SK-N-SH (cell line): ENCODE results near the gene MAPT. TPM values are rescaled to one million over a fixed set of nuclear protein-coding genes. Genes with fewer than 3 reads are reported as not detected.
A peak's percentile ranks its signal among the peaks of the same experiment; 100 is the strongest.

Experiments used
- CTCF ChIA-PET: fragments of 300-600, 350-600 bp; formaldehyde crosslinking; extraction: SDS; loops from one replicate; lab custom pipeline; 2021; lab: Yijun Ruan, JAX
- POLR2A ChIA-PET: fragments of 350-600 bp; sonication (Branson Sonifier 250); formaldehyde crosslinking; extraction: SDS; loops from one replicate; lab custom pipeline; 2020; ENCODE audit warnings: antibody characterized with exemption, inconsistent platforms; lab: Yijun Ruan, JAX
- DNase-seq: peaks from one replicate; pipeline ENCODE4 v3.0.0; 2012
- H2AFZ ChIP-seq: fragments of 200-600 bp; sonication (generic); 2 replicates; pipeline ENCODE4 v1.8.1; 2016; ENCODE audit warnings: antibody characterized with exemption, mild to moderate bottlenecking, low read depth
- H3F3A ChIP-seq: fragments of 200-600 bp; sonication (generic); replicated peaks from 2 replicates; pipeline ENCODE3; 2016; ENCODE audit warnings: antibody characterized with exemption, mild to moderate bottlenecking; ENCODE audit not compliant: insufficient read depth
- H3K27ac ChIP-seq, 2 experiments: fragments of 200-500 bp in 1 of 2; fragments of 200-600 bp in 1 of 2; sonication (Bioruptor generic) in 1 of 2; sonication (generic), shearing (Covaris generic) in 1 of 2; 2 replicates each; pipeline versions ENCODE4 v1.5.1 to v1.6.1; 2014 to 2016; ENCODE audit warnings: low read depth in 2 of 2, inconsistent platforms in 1 of 2, low read length in 1 of 2, mild to moderate bottlenecking in 1 of 2, mixed read lengths in 1 of 2
- H3K27me3 ChIP-seq: fragments of 200-600 bp; sonication (generic), shearing (Covaris generic); 2 replicates; pipeline ENCODE4 v1.6.1; 2016; ENCODE audit warnings: mixed run types; ENCODE audit not compliant: insufficient read depth
- H3K36me3 ChIP-seq, 2 experiments: fragments of 200-500 bp in 1 of 2; fragments of 200-600 bp in 1 of 2; sonication (Bioruptor generic) in 1 of 2; sonication (generic) in 1 of 2; replicated peaks in 1 of 2; 2 replicates each; pipeline versions ENCODE3 to v1.5.1; 2014 to 2016; ENCODE audit warnings: low read length in 1 of 2, mild to moderate bottlenecking in 1 of 2; ENCODE audit not compliant: insufficient read depth in 2 of 2, control insufficient read depth in 1 of 2
- H3K4me1 ChIP-seq, 2 experiments: fragments of 200-500 bp in 1 of 2; fragments of 200-600 bp in 1 of 2; sonication (Bioruptor generic) in 1 of 2; sonication (generic), shearing (Covaris generic) in 1 of 2; 2 replicates each; pipeline versions ENCODE4 v1.5.1 to v1.6.1; 2014 to 2016; ENCODE audit warnings: low read depth in 1 of 2, low read length in 1 of 2, mixed run types in 1 of 2; ENCODE audit not compliant: insufficient read depth in 2 of 2, control insufficient read depth in 1 of 2
- H3K4me2 ChIP-seq: fragments of 200-600 bp; sonication (generic), shearing (Covaris generic); 2 replicates; pipeline ENCODE4 v1.6.1; 2017; ENCODE audit warnings: mixed run types
- H3K4me3 ChIP-seq, 2 experiments: fragments of 200-500 bp in 1 of 2; fragments of 200-600 bp in 1 of 2; sonication (Bioruptor generic) in 1 of 2; sonication (generic), shearing (Covaris generic) in 1 of 2; 2 replicates each; pipeline versions ENCODE4 v1.5.1 to v1.8.1; 2014 to 2016; ENCODE audit warnings: low read depth in 2 of 2, inconsistent platforms in 1 of 2, low read length in 1 of 2, mild to moderate bottlenecking in 1 of 2, mixed read lengths in 1 of 2, moderate library complexity in 1 of 2
- H3K79me2 ChIP-seq: fragments of 200-600 bp; sonication (generic); 2 replicates; pipeline ENCODE4 v1.8.1; 2017; ENCODE audit warnings: mild to moderate bottlenecking; ENCODE audit not compliant: insufficient read depth
- H3K9ac ChIP-seq: fragments of 200-600 bp; sonication (generic); 2 replicates; pipeline ENCODE4 v1.6.1; 2017; ENCODE audit warnings: mixed run types
- H3K9me2 ChIP-seq: fragments of 200-600 bp; sonication (generic); 2 replicates; pipeline ENCODE4 v1.6.1; 2017; ENCODE audit warnings: mixed run types
- H3K9me3 ChIP-seq: fragments of 200-600 bp; sonication (generic); 2 replicates; pipeline ENCODE4 v1.6.1; 2017; ENCODE audit warnings: mixed run types, mild to moderate bottlenecking, moderate library complexity
- H4K20me1 ChIP-seq: fragments of 200-600 bp; sonication (generic); 2 replicates; pipeline ENCODE4 v1.6.1; 2017; ENCODE audit warnings: mild to moderate bottlenecking, mixed run types; ENCODE audit not compliant: insufficient read depth
- CHD2 ChIP-seq: fragments of 150-350 bp; IDR thresholded peaks from 2 replicates; pipeline ENCODE4 v1.6.1; 2018; ENCODE audit warnings: low read length; ENCODE audit not compliant: partially characterized antibody
- EP300 ChIP-seq, 2 experiments: IDR thresholded peaks; 2 replicates each; pipeline versions ENCODE4 v1.4.0 to v1.6.1; 2012; ENCODE audit warnings: borderline replicate concordance in 1 of 2, low read depth in 1 of 2, low read length in 1 of 2
- EZH2phosphoT487 ChIP-seq: fragments of 200-600 bp; sonication (generic); IDR thresholded peaks from 2 replicates; pipeline ENCODE4 v1.6.1; 2017; ENCODE audit warnings: low read depth, mixed run types, mild to moderate bottlenecking, antibody characterized with exemption, moderate library complexity, borderline replicate concordance
- FOXJ3 ChIP-seq: sonication (generic); formaldehyde crosslinking; IDR thresholded peaks from 2 replicates; pipeline ENCODE4 v1.5.1; 2020; ENCODE audit warnings: mild to moderate bottlenecking, missing genetic modification reagents
- FOXM1 ChIP-seq: IDR thresholded peaks from 2 replicates; pipeline ENCODE4 v1.4.0; 2012; ENCODE audit warnings: low read depth, mild to moderate bottlenecking
- GABPA ChIP-seq: IDR thresholded peaks from 2 replicates; pipeline ENCODE4 v1.4.0; 2012; ENCODE audit warnings: low read depth, mild to moderate bottlenecking
- GATA2 ChIP-seq: sonication (generic); formaldehyde crosslinking; IDR thresholded peaks from 2 replicates; pipeline ENCODE4 v1.5.0; 2020; ENCODE audit warnings: mild to moderate bottlenecking, missing genetic modification reagents
- JUND ChIP-seq: IDR thresholded peaks from 2 replicates; pipeline ENCODE4 v1.4.0; 2012
- MXI1 ChIP-seq: IDR thresholded peaks from 2 replicates; pipeline ENCODE4 v1.6.1; 2012; ENCODE audit warnings: mild to moderate bottlenecking, low read depth, low read length, improper control_type of control experiment
- NFIC ChIP-seq: IDR thresholded peaks from 2 replicates; pipeline ENCODE4 v1.4.0; 2012; ENCODE audit warnings: borderline replicate concordance
- NRF1 ChIP-seq: IDR thresholded peaks from 2 replicates; pipeline ENCODE4 v1.6.1; 2012; ENCODE audit warnings: low read depth, mild to moderate bottlenecking, low read length
- POLR2AphosphoS5 ChIP-seq: IDR thresholded peaks from 2 replicates; pipeline ENCODE4 v1.6.1; 2012; ENCODE audit warnings: low read depth, low read length
- RCOR1 ChIP-seq: fragments of 150-350 bp; IDR thresholded peaks from 2 replicates; pipeline ENCODE4 v1.6.1; 2017; ENCODE audit warnings: antibody characterized with exemption, low read length
- RFX5 ChIP-seq: IDR thresholded peaks from 2 replicates; pipeline ENCODE4 v1.6.1; 2012; ENCODE audit warnings: mild to moderate bottlenecking, improper control_type of control experiment, low read length
- RXRA ChIP-seq: IDR thresholded peaks from 2 replicates; pipeline ENCODE4 v1.4.0; 2012; ENCODE audit warnings: low read depth, mild to moderate bottlenecking, borderline replicate concordance
- SIN3A ChIP-seq: IDR thresholded peaks from 2 replicates; pipeline ENCODE4 v1.6.1; 2012; ENCODE audit warnings: low read depth, mild to moderate bottlenecking, low read length, moderate library complexity, borderline replicate concordance
- TEAD4 ChIP-seq: IDR thresholded peaks from 2 replicates; pipeline ENCODE4 v1.4.0; 2012; ENCODE audit warnings: mild to moderate bottlenecking, borderline replicate concordance; ENCODE audit not compliant: insufficient read depth
- YY1 ChIP-seq: IDR thresholded peaks from 2 replicates; pipeline ENCODE4 v1.4.0; 2012; ENCODE audit warnings: low read depth, mild to moderate bottlenecking
- WGBS: methylation state at CpG from one replicate; pipeline ENCODE4 v1.1.6; 2017; ENCODE audit warnings: low lambda C conversion rate; 5-methylcytosine and 5-hydroxymethylcytosine counted together
- polyA plus RNA-seq, 3 experiments: library from polyadenylated mRNA; depleted of rRNA; stranded (reverse); fragments of >200 nt; gene quantifications; 2 replicates each; pipeline ENCODE4 v1.2.3, GENCODE V29; 2012
- TF ChIP-seq, protein P1 (sequence below): IDR thresholded peaks from 2 replicates; pipeline ENCODE4 v1.4.0; 2012; ENCODE audit warnings: low read depth, borderline replicate concordance
- TF ChIP-seq, protein P2 (sequence below): IDR thresholded peaks from 2 replicates; pipeline ENCODE4; 2012
- TF ChIP-seq, protein P3 (sequence below): IDR thresholded peaks from 2 replicates; pipeline ENCODE4 v1.4.0; 2012; ENCODE audit warnings: low read depth, borderline replicate concordance
- TF ChIP-seq, protein P4 (sequence below): fragments of 150-350 bp; IDR thresholded peaks from 2 replicates; pipeline ENCODE4 v1.6.1; 2016; ENCODE audit warnings: mild to moderate bottlenecking, low read depth, low read length

The MAPT gene
- polyA plus RNA-seq, 1 of the 3 experiments (the other 2 are of a cell fraction) = 0.74 TPM

DNA sequence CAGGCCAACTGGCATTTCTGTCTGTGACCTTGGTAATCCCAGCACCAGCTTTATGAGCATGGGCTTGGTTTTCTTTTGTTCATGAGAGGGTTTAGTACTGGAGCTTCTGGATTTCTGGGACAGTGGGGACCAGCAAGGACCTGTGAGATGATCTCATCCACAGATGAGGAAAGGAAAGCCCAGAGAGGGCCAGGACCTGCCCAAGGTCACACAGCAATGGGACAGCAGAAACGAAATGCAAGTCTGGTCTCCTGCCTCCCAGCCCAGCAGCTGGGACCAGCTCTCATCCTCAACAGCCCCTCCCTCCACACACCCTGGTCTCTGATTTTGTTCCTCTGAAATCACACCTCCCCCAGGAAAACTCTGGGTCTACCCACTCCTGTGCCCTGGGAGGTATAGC lies 42.5 kb upstream of the MAPT start:
- no peak overlapping the region for H3K27ac ChIP-seq

DNA sequence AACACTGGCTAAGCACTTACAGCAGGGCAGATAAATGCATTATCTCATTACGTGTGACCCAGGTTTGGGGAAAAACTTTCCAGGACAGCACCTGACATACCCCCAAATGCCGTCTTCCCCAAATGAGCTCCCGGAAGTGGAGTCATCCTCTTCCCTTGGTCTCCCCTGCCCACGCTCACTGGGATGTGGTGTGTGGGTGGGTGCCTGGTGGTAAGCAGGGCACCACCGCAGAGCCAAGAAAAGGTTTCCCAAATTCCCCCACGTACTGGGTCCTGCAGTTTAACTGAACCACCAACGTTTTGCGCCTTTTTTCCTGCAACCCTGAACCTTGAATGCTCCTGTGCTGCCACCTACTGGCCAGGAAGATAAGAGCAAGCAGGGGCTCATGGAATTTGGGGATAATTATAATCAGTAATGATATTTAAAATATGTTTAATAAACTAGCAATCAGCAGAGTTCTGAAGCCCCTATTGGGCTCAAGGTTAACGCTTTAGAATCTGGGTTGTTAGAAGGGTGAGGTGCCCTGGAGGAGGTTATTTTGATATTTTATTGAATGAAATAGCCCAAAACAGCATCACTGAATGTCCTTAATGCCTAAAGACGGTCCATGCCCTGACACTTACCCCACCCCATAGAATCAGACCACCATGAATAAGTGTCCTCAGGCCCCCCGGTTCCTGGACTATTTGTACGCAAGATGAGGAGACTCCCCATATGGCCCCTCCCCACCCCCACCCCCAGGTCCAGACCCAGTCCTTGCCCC lies 41.6 kb upstream of the MAPT start:
- H3K27ac ChIP-seq = no peak overlapping the region
- H3K4me3 ChIP-seq = no peak overlapping the region; a peak in 1 of 4 replicates
- DNase-seq = peak; percentile 84
- POLR2A ChIA-PET = no interaction called here
- H3K36me3 ChIP-seq = no peaks in the 10 kb centered on the region
- H3K9me2 ChIP-seq = no peaks in the 10 kb centered on the region
- H3F3A ChIP-seq = no peaks in the 10 kb centered on the region
- CTCF ChIA-PET = interaction anchor here (0.5 to 17.2 kb wide), 57 partner anchors 10 to 630 kb away, joined by 3 to 327 read pairs (median 4); partner anchors contain the start of genes CRHR1 and MAPT
- no peaks in the 10 kb centered on the region for H3K9me3 ChIP-seq
- H3K4me1 ChIP-seq = peaks cover 0 to 15% of the 10 kb centered on the region in 2 experiments; a peak in 1 of 4 replicates
- H3K79me2 ChIP-seq = no peaks in the 10 kb centered on the region
- H2AFZ ChIP-seq = no peak overlapping the region
- H4K20me1 ChIP-seq = no peaks in the 10 kb centered on the region
- 9% methylated on average over 11 of the region's 12 CpGs for WGBS
- H3K4me2 ChIP-seq = no peak overlapping the region; the same call in 1 of the 2 replicates
- no peak overlapping the region for H3K9ac ChIP-seq
- H3K27me3 ChIP-seq = peaks cover 6% of the 10 kb centered on the region; the same call in 1 of the 2 replicates
- TF ChIP-seq JUND = no peak
- TF ChIP-seq, protein P1, sequence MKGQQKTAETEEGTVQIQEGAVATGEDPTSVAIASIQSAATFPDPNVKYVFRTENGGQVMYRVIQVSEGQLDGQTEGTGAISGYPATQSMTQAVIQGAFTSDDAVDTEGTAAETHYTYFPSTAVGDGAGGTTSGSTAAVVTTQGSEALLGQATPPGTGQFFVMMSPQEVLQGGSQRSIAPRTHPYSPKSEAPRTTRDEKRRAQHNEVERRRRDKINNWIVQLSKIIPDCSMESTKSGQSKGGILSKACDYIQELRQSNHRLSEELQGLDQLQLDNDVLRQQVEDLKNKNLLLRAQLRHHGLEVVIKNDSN = no peak
- TF ChIP-seq NRF1 = no peak
- TF ChIP-seq GATA2 = no peak
- TF ChIP-seq MXI1 = no peak
- no peak for TF ChIP-seq YY1
- TF ChIP-seq RXRA = no peak
- no peak for TF ChIP-seq NFIC
- no peak for TF ChIP-seq EP300 (IDR thresholded peaks at IDR 0.05; ENCODE audit: borderline replicate concordance in 1 of 2, low read depth in 1 of 2, low read length in 1 of 2)
- TF ChIP-seq, protein P2, sequence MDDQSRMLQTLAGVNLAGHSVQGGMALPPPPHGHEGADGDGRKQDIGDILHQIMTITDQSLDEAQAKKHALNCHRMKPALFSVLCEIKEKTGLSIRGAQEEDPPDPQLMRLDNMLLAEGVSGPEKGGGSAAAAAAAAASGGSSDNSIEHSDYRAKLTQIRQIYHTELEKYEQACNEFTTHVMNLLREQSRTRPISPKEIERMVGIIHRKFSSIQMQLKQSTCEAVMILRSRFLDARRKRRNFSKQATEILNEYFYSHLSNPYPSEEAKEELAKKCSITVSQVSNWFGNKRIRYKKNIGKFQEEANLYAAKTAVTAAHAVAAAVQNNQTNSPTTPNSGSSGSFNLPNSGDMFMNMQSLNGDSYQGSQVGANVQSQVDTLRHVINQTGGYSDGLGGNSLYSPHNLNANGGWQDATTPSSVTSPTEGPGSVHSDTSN = no peak
- no peak for TF ChIP-seq FOXJ3 (CRISPR knock-in tag)
- peak; percentile 48; the same call in 1 of the 2 replicates for TF ChIP-seq RCOR1
- TF ChIP-seq GABPA = no peak
- TF ChIP-seq, protein P3, sequence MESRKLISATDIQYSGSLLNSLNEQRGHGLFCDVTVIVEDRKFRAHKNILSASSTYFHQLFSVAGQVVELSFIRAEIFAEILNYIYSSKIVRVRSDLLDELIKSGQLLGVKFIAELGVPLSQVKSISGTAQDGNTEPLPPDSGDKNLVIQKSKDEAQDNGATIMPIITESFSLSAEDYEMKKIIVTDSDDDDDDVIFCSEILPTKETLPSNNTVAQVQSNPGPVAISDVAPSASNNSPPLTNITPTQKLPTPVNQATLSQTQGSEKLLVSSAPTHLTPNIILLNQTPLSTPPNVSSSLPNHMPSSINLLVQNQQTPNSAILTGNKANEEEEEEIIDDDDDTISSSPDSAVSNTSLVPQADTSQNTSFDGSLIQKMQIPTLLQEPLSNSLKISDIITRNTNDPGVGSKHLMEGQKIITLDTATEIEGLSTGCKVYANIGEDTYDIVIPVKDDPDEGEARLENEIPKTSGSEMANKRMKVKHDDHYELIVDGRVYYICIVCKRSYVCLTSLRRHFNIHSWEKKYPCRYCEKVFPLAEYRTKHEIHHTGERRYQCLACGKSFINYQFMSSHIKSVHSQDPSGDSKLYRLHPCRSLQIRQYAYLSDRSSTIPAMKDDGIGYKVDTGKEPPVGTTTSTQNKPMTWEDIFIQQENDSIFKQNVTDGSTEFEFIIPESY = no peak
- TF ChIP-seq RFX5 = no peak
- no peak for TF ChIP-seq POLR2AphosphoS5
- no peak for TF ChIP-seq TEAD4
- no peak for TF ChIP-seq EZH2phosphoT487
- peak; percentile 72 for TF ChIP-seq CHD2
- no peak for TF ChIP-seq SIN3A
- TF ChIP-seq, protein P4, sequence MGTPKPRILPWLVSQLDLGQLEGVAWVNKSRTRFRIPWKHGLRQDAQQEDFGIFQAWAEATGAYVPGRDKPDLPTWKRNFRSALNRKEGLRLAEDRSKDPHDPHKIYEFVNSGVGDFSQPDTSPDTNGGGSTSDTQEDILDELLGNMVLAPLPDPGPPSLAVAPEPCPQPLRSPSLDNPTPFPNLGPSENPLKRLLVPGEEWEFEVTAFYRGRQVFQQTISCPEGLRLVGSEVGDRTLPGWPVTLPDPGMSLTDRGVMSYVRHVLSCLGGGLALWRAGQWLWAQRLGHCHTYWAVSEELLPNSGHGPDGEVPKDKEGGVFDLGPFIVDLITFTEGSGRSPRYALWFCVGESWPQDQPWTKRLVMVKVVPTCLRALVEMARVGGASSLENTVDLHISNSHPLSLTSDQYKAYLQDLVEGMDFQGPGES = no peak

More for the DNA sequence above, 42.5 kb upstream of the MAPT start:
- Histone ChIP-seq H2AFZ (no peak overlapping the region), H3K9ac (no peak overlapping the region), H3F3A (no peaks in the 10 kb centered on the region), H3K79me2 (no peaks in the 10 kb centered on the region), H3K4me3 (no peak overlapping the region), H3K36me3 (no peaks in the 10 kb centered on the region), H3K9me3 (no peaks in the 10 kb centered on the region), H3K27me3 (peaks cover 12% of the 10 kb centered on the region), H3K4me2 (no peak overlapping the region), H4K20me1 (no peaks in the 10 kb centered on the region), H3K9me2 (no peaks in the 10 kb centered on the region), H3K4me1 (peaks cover 0 to 15% of the 10 kb centered on the region in 2 experiments; a peak in 1 of 4 replicates)
- no peak for DNase-seq
- no peak for TF ChIP-seq YY1
- TF ChIP-seq FOXM1 = no peak
- TF ChIP-seq RFX5 = no peak
- ChIA-PET POLR2A (interaction anchor here (1.0 kb wide), 1 partner anchor 24 kb away, joined by 3 read pairs; no protein-coding TSS in a partner anchor), CTCF (interaction anchor here (0.5 to 17.2 kb wide), 60 partner anchors 9 to 629 kb away, joined by 3 to 327 read pairs (median 4); partner anchors contain the start of genes CRHR1 and MAPT)
- WGBS = 50% methylated on average over 1 of the region's 1 CpG
